Measurements from ENCODE around the gene SYNE1. TPM values are rescaled to one million over a fixed set of nuclear protein-coding genes. Genes with fewer than 3 reads are reported as not detected.
A peak's percentile ranks its signal among the peaks of the same experiment; 100 is the strongest.

SYNE1 gene
- total and polyA plus RNA-seq, 10 of the 15 experiments (the other 5 are each of a cell fraction or from before 2014, with no cell fraction given): 2.3 to 28.7 (median 14.1) TPM

DNA sequence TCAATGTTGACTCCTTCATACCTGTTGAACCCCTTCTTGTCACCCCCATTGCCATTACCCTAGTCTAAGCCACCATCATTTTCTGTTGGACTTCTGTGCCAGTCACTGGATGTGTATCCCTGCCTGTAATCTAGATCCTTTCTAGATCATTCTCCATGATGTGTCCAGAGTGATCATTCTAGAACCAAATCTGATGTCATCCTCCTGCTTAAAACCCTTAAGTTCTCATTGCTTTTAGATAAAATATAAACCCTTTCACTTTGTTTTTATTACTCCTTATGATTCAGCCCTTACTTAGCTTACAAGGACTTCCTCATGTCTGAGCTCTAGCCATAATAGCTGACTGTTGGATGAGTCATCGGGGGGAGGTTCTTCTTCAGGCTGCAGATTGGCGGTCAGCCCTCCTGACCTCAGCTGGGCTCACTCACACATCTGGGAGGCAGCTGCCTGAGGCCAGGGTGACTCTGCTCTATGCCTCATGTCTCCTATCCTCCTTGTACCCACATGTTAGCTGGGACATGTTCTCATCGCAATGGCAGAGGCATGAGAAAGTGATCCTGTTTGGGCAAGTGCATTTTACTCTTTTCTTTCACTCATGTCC is 542.1 kb downstream of the SYNE1 start:
- TF ChIP-seq SPI1 (IDR thresholded peaks at IDR 0.05; ENCODE audit: borderline replicate concordance, insufficient read depth, low read depth, low read length) (peak; percentile 6; the same call in 1 of the 2 replicates), RUNX3 (IDR thresholded peaks at IDR 0.05; ENCODE audit: low read length) (no peak)
- Histone ChIP-seq H3K9me3 (replicated peaks; ENCODE audit: control insufficient read depth, insufficient read depth, low read length) (no peaks in the 10 kb centered on the region), H3K4me2 (ENCODE audit: control insufficient read depth, insufficient read depth) (no peak overlapping the region), H2AFZ (ENCODE audit: control insufficient read depth, low read depth, low read length) (no peak overlapping the region), H3K36me3 (ENCODE audit: control insufficient read depth in 2 of 2, insufficient read depth in 2 of 2, low read length in 1 of 2) (no peaks in the 10 kb centered on the region), H3K79me2 (ENCODE audit: control insufficient read depth, insufficient read depth, low read length) (no peaks in the 10 kb centered on the region), H3K4me1 (ENCODE audit: control insufficient read depth, insufficient read depth, low read length) (no peaks in the 10 kb centered on the region), H3K27me3 (replicated peaks in 1 of 2; ENCODE audit: control insufficient read depth in 2 of 2, insufficient read depth in 2 of 2, low read length in 1 of 2) (no peaks in the 10 kb centered on the region; a peak in 2 of 4 replicates), H3K4me3 (no peak overlapping the region), H4K20me1 (ENCODE audit: control insufficient read depth, insufficient read depth) (no peaks in the 10 kb centered on the region), H3K9ac (ENCODE audit: control insufficient read depth, insufficient read depth, low read length) (no peak overlapping the region), H3K27ac (ENCODE audit: control insufficient read depth, insufficient read depth) (no peak overlapping the region)
- BruUV-seq (replicated peaks): no TSS peak
- ATAC-seq (peak; percentile 71), FAIRE-seq (no peak), DNase-seq (ENCODE audit: low read depth, low spot score) (no peak)
- intact Hi-C loops (cut with micrococcal nuclease; ENCODE audit: unreplicated experiment): no loop called here
- ChIA-PET CTCF (no interaction called here), SMC1A (ENCODE audit: uncharacterized antibody, unreplicated experiment) (interaction anchor here (2.2 kb wide), 1 partner anchor 330 kb away, joined by 7 read pairs; no protein-coding TSS in a partner anchor), RAD21 (ENCODE audit: unreplicated experiment) (no interaction called here), POLR2A (no interaction called here)
- WGBS (ENCODE audit: insufficient coverage, insufficient replicate concordance, low lambda C conversion rate, missing lambda C conversion rate): 76% methylated on average over 3 of the region's 3 CpGs
- in situ Hi-C loops (cut with MboI): no loop called here

DNA sequence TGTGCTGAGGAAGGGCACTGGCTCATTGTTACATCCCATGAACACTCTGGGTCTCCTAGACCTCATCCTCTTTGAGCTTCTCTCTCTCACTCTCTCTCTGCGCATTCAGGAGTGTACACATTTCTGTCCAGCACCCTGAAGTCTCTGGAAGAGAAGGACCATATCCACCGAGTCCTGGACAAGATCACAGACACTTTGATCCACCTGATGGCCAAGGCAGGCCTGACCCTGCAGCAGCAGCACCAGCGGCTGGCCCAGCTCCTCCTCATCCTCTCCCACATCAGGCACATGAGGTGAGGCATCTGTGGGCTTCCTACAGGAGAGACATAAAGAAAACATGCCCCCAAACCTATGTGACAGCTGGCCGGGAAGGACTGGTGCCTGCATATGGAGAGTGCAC is 542.9 kb downstream of the SYNE1 start:
- ATAC-seq (no peak), FAIRE-seq (no peak)
- TF ChIP-seq SMAD1 (IDR thresholded peaks at IDR 0.05; ENCODE audit: low read depth, partially characterized antibody): no peak
- no peak for TF ChIP-seq SMARCA5 (IDR thresholded peaks at IDR 0.05)
- TF ChIP-seq ATF7 (IDR thresholded peaks at IDR 0.05; ENCODE audit: low read depth): no peak
- TF ChIP-seq ASH2L (IDR thresholded peaks at IDR 0.05; ENCODE audit: borderline replicate concordance, low read depth): no peak
- TF ChIP-seq PRDM15 (CRISPR knock-in tag; IDR thresholded peaks at IDR 0.05): no peak
- TF ChIP-seq ZBED1 (IDR thresholded peaks at IDR 0.05; ENCODE audit: borderline replicate concordance): no peak
- TF ChIP-seq NBN (IDR thresholded peaks at IDR 0.05): no peak
- no peak for TF ChIP-seq PAX5 (IDR thresholded peaks at IDR 0.05; ENCODE audit: borderline replicate concordance, low read depth, low read length)
- TF ChIP-seq CBX5 (IDR thresholded peaks at IDR 0.05; ENCODE audit: low read depth): no peak
- TF ChIP-seq TCF7 (IDR thresholded peaks at IDR 0.05; ENCODE audit: borderline replicate concordance): no peak
- TF ChIP-seq, protein P1, sequence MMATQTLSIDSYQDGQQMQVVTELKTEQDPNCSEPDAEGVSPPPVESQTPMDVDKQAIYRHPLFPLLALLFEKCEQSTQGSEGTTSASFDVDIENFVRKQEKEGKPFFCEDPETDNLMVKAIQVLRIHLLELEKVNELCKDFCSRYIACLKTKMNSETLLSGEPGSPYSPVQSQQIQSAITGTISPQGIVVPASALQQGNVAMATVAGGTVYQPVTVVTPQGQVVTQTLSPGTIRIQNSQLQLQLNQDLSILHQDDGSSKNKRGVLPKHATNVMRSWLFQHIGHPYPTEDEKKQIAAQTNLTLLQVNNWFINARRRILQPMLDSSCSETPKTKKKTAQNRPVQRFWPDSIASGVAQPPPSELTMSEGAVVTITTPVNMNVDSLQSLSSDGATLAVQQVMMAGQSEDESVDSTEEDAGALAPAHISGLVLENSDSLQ (IDR thresholded peaks at IDR 0.05): no peak
- TF ChIP-seq ZNF217 (IDR thresholded peaks at IDR 0.05): no peak

More for the DNA sequence above, 542.9 kb downstream of the SYNE1 start:
- H3K27ac ChIP-seq (ENCODE audit: control insufficient read depth, insufficient read depth): no peak overlapping the region
- no peaks in the 10 kb centered on the region for H3K9me3 ChIP-seq (replicated peaks; ENCODE audit: control insufficient read depth, insufficient read depth, low read length)
- CTCF ChIA-PET: no interaction called here
- in situ Hi-C loops (cut with MboI): no loop called here
- no TSS peak for BruUV-seq (replicated peaks)
- no peaks in the 10 kb centered on the region for H3K79me2 ChIP-seq (ENCODE audit: control insufficient read depth, insufficient read depth, low read length)
- SMC1A ChIA-PET (ENCODE audit: uncharacterized antibody, unreplicated experiment): no interaction called here
- no peak overlapping the region for H3K4me2 ChIP-seq (ENCODE audit: control insufficient read depth, insufficient read depth)
- H3K36me3 ChIP-seq (ENCODE audit: control insufficient read depth in 2 of 2, insufficient read depth in 2 of 2, low read length in 1 of 2): no peaks in the 10 kb centered on the region
- intact Hi-C loops (cut with micrococcal nuclease; ENCODE audit: unreplicated experiment): no loop called here
- no peaks in the 10 kb centered on the region for H4K20me1 ChIP-seq (ENCODE audit: control insufficient read depth, insufficient read depth)
- no peak overlapping the region for H2AFZ ChIP-seq (ENCODE audit: control insufficient read depth, low read depth, low read length)
- no peak overlapping the region for H3K9ac ChIP-seq (ENCODE audit: control insufficient read depth, insufficient read depth, low read length)
- POLR2A ChIA-PET: no interaction called here
- no peaks in the 10 kb centered on the region; a peak in 2 of 4 replicates for H3K27me3 ChIP-seq (replicated peaks in 1 of 2; ENCODE audit: control insufficient read depth in 2 of 2, insufficient read depth in 2 of 2, low read length in 1 of 2)
- H3K4me1 ChIP-seq (ENCODE audit: control insufficient read depth, insufficient read depth, low read length): no peaks in the 10 kb centered on the region
- DNase-seq (ENCODE audit: low read depth, low spot score): no peak
- RAD21 ChIA-PET (ENCODE audit: unreplicated experiment): no interaction called here
- 21% methylated on average over 4 of the region's 4 CpGs for WGBS (ENCODE audit: insufficient coverage, insufficient replicate concordance, low lambda C conversion rate, missing lambda C conversion rate)
- no peak overlapping the region for H3K4me3 ChIP-seq
